NCI-H2196 treated with DMSO at 0.1 percent for 48 hours (cell line): ENCODE results near the gene SMIM35.
"Not testable (repeated sequence)": the region's sequence is repeated elsewhere in the genome, so short reads cannot be mapped to it uniquely, and the experiment has no call there.

Experiments used
- DNase-seq: peaks from one replicate; lab custom pipeline; 2025; ENCODE audit not compliant: unreplicated experiment; lab: John Stamatoyannopoulos, UW

SMIM35 gene

DNA sequence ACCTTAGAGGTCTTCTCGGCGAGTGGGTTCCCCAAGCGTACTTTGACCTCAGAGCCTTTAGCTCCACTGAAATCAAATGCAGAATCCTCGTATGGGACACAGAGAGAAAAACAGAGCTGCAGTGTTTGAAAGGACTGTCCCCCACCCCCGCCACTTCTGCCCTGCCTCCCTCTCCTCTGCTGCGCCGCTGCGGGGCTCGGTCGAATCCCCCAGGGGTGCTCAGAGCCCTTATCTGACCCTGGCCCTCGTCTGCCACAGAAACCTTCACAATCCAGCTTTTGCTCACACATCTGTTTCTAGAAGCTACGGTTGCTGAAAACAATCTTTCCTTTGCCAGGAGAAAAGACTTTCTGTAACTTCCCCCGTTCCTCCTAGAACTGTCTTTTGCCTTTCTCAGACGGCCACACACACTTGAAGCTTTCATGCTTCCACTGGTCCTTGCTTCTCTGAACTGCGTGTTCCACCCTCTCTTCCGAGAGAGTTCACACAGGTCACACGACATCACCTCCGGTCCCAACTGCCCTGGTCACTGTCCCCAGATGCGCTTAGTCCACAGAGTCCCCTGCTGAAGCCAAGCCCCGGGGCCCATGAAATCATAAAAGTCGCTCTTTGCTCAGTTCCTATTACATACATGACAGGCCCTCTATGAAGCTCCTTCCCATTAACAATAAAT, 3.7 kb downstream of the SMIM35 start:
- no peak for DNase-seq

DNA sequence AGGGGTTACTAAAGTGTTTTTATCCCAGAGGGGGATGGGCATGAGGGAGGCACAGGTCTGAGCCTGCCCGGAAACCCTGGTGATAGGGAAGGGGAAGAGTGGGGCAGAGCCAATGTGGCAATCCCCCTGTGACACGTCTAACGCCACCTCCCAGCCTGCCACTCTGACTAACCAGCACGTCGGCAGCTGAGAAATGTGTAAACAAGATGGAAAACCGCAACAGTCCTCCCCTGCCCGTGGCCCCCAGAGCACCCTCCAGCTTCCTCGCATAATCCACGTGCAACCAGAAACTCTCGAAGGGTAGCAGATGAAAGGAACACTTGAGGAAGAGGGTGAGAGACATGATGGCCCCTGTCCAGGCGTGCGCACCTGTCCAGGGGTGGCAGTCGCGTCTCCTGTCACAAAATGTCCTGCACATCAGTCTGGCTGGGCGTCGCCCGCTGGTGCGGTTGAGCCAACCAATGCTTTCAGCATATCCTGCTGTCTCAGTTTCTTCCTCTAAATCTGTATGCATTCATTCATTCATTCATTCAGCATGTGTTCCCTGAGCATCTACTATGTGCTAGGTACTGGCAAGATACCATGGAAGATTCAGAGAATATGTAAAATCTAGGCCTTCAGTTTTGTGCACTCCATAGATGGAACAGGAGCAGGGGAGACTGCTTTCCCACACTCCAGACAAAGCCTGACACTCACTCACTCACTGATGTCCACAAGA, 5.4 kb downstream of the SMIM35 start:
- no peak for DNase-seq

DNA sequence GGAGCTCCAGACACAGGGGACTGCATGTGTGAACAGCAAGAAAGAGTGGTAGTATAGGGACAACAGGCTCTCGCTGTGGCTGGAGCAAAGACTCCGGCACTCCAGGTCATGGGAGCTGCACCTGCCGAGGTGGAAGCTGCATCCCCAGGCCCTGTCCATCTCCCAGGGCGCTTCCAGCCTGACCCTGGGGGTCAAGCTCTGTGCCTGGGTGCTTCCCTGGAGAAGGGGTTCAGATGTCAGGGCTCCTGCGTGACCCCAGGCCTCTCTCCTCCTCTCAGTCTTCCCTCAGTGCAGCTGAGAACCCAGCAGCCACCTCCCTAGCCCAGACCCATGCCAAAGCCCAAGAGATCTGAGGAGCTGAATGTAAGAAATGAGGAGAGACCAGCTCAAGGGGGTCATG, 6.5 kb downstream of the SMIM35 start:
- no peak for DNase-seq

DNA sequence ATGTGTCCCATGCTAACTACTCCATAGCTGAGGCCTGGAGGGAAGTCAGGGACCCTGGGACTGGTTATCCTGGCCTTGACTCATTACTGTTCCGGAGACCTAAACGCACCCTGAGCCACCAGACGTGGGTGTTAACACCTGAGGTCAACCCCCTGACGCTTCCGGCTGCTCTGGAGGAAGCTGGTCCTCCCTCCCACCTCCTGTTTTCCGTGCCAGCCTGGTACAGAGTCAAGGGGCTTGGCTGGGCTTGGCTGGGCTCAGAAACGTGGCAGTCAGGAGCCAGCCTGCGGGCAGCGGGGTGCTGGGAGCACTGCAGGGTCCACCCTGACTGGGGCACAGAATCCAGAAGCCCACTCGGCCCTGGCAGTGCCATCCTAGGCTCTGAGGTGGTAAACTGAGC, 7.3 kb downstream of the SMIM35 start:
- no peak for DNase-seq

DNA sequence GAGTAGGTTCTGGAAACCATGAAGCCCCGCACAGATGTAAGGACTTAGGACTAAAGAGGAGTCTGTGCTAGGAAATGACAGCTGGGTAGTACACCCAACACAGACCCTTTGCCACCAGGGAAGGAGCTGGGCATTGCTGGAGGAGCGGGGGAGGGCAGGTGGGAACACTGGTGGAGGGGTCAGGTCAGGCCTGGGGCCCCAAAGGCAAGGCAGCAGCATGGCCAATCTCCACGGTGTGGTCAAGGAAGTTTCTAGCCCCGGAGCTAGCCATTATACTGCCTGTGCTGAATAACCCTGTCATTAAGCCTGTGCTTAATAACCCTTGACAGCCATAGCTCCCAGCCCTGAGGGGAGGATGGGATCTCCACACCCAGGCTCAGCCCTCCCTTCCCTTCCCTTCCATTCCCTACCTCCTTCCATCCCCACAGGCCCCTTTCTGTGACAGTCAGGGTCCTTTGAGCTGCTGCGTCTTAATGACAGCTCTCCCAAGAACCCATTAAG, 7.8 kb downstream of the SMIM35 start:
- DNase-seq = no peak

DNA sequence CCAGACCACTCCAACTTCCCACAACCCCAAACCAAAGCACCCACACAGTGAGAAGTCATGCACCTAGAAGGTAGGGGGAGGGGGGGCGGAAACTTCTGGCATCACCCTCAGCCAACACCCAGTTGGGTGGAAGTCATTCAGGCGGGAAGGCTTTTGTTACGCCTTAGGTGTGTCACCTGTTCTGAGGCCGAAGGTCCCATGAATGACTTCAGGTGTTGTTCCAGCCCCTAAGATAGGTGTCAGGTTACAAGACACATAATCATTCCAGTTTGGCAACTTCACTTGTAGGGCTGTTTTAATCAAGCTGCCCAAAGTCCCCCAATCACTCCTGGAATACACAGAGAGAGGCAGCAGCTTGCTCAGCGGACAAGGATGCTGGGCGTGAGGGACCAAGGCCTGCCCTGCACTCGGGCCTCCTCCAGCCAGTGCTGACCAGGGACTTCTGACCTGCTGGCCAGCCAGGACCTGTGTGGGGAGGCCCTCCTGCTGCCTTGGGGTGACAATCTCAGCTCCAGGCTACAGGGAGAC, 9.9 kb downstream of the SMIM35 start, which contains the start of gene TMPRSS4:
Gene TMPRSS4, plus strand, starts transcription at position 325 of the 528 bp plus-strand sequence. CDS start 225 bp downstream, outside the sequence.
- no peak for DNase-seq

DNA sequence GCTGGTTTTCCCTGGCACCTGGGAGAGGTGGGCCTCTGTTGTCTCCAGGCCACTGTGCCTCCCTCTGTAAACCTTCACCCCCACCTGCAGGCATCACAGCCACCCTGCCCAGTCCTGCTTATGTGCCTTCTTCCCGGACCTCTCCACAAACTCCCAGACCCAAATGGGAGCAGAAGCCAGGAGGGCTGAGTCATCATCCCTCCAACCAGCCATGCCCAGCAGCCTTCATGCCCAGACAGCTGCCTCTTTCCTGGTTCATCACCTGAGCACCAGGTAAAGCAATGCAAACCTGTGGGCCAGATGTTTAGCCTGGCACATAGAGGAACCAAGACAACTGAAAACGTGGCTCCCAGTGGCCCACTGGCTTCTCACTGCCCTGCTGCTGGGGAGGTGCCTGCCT, 12.0 kb downstream of the SMIM35 start:
- DNase-seq = no peak

DNA sequence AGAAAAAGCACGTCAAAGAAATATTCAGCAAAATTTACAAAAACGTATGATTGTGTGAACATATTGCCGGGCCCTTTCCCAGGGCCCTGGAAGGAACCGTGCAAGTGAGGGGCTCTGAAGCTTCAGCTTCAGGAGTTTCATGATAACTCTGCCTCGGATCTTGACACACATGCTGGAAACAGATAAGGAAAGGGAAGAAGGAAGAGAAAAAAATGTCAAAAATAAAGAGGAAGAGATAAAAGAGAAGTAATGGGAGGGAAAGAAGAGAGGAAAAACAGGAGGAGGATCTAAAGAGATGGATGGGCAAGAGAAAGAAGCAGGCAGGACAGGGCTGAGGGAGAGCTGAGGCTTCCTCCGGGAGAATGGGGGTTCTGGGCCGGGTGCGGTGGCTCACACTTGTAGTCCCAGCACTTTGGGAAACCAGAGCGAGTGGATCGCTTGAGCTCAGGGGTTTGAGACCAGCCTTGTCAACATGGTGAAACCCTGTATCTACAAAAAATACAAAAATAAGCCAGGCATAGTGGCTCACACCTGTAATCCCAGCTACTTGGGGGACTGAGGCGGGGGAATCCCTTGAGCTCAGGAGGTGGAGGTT, 12.6 kb downstream of the SMIM35 start:
- no peak for DNase-seq

DNA sequence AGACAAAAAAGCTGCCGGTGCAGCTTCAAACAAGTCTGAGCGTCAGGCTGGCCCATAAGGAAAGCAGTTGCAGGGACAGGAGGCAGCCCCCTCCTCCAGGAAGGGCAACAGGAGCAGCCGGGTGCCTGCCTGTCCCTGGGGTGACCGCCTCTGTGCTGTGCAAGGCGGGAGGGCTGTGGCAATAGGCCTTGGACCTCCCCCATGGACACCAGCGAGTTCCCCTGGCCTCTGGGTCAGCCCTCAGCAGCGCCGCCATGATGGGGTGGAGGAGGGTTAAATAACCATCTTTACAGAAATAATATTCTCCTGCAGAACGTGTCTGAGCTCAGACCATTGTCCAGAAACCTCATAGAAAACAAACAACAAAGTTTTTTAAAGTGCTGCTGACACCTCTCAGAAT, 13.2 kb downstream of the SMIM35 start:
- DNase-seq = no peak

DNA sequence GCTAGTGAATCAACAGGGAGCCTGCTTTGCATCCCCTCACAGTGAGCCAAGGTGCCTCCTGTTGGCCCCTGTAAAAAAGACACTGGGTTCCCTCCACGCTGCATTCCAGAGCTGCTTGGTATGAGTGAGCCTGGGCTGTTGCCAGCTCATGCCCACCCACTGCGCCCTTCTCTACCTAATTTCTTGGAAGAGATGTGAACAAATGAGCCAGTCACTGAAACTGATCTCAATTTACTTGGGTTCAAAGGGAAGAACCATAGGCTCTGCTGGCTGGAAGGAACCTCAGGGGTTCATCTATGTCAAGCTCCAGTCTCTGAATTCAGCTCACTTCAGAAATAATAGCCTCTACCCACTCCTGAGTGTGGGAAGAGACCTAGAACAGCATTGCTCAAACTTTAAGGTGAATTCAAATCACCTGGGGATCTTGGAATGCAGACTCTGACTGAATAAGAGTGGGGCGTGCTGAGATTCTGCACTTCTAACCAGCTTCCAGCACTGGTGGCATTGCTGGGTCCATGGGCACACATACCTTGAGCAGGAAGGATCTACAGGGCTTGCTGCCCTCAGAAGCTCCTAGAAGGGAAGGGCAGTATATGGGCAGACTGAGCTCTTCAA, 15.2 kb downstream of the SMIM35 start:
- no peak for DNase-seq

DNA sequence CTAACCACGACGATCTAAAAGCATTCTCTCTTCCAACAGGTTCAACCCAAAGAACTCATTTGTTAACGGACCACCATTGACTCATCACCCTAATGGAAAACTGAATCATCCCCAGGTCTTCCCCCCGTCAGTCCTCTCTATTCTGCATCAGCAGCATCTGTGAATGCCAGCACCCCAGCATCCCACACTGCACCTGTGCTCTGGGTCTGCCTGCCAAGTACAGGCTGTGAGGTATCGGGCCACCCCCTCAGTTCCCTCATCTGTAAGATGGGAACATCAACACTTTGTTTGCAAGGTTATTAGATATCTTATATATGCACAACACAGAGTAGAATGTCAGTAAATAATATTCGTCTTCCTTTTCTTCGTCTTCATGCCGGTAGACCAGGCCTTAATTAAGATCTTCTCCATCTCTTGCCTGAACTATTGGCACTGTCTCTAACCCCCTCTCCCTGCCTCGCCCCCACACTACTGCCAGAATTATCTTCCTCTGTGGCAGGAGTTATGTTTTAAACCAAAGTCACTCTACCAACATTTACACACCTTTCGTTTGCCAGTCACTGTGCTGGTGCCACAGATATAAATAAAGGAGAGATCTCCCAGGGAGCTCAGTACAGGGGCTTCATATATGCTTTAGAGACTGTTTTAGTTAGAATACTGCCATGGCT, 17.7 kb downstream of the SMIM35 start:
- DNase-seq = no peak

DNA sequence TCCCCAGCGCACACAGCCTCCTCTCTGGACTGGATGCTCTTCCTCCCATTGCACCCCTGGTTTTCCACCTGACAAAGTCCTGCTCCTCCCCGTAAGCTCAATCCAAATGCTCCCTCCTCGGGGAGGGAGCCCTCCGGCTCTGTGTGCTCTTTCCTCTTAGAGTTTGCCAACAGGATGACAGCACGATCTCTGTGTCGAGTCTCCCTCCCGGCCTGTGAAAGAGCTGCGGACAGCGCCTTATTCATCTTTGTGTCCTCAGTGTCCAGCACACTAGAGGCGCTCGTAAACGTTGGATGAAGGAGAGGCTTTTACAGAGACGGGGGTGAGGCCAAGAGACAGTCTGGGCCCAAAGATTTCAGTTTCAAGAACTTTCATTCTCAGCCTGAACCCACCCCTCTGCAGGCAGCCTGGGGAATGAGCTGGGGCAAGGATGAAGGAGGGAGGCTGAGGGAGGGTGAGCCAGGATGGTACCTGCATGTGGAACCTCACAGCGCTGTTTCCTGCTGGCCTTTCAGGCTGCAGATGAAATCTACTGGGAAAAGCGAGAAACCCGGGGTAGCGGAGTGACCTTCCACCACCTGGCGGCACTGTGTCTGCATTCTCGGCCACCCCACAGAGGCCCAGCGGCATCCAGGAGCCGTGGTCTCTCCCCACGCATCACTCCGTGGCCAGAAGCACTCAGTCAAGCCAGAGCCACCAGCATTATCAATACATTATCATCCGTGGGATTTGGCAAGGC, 18.4 kb downstream of the SMIM35 start:
- DNase-seq = no peak

DNA sequence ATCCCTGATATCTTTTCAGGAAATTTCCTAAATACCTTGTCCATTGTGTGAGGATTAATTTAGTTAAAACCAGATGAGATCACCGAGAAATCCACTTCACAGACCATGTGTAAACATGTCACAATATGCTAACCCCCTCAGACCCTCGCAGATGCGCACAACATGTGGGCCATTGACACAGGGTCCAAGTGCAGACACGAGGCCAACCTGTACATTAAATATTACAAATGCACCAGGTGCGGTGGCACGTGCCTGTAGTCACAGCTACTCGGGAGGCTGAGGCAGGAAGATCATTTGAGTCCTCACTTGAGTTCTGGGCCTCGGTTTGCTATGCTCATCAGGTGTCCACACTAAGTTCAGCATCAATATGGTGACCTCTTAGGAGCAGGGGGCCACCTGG, 19.8 kb downstream of the SMIM35 start:
- no peak for DNase-seq

DNA sequence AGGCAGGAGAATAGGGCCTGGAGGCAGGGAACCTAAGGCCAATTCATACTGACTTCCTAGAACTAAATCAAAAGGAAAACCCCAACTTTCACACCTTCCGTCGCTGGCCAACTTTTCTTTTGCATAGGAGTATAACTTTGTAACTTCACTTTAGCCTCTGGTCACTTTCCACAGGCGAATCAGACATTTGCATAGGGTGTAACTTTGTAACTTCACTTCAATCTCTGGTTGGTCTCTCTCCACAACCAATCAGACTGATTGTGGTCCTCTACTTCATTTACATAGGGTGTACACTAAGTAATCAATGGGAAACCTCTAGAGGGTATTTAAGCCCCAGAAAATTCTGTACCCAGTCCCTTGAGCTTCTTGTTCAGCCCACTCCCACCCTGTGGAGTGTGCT, 21.4 kb downstream of the SMIM35 start:
- no peak for DNase-seq

DNA sequence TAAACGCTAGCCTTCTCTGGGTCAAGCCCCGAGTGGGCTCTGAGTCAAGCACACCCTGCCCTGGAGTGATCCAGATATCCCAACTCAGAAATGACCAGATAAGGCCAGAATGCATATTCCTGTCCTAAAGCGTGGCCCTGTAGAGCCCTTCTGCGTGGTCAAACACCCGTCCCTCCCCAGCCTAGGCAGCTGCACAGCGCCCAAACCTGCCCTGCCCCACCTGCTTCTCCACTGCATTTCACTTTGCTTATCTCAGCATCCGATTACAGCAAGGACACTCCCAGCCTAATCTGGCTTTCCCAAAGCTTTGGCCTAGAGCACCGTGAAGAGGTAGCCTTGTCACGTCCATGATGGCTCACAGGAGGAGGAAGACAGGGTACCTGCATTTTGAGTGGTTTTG, 21.8 kb downstream of the SMIM35 start:
- no peak for DNase-seq

DNA sequence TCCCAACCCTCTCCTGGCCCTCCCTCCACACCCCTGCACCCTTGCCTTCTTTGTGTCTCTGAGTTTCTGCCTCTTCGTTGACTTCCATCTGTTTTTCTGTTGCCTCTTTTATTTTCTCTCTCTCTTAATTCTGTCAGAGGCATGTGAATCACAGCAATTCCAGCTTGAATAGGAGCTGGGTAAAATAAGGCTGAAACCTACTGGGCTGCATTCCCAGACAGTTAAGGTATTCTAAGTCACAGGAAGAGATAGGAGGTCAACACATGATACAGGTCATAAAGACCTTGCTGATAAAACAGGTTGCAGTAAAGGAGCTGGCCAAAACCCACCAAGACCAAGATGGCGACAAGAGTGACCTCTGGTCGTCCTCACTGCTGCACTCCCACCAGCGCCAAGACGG, 24.1 kb downstream of the SMIM35 start:
- not testable (repeated sequence) for DNase-seq

DNA sequence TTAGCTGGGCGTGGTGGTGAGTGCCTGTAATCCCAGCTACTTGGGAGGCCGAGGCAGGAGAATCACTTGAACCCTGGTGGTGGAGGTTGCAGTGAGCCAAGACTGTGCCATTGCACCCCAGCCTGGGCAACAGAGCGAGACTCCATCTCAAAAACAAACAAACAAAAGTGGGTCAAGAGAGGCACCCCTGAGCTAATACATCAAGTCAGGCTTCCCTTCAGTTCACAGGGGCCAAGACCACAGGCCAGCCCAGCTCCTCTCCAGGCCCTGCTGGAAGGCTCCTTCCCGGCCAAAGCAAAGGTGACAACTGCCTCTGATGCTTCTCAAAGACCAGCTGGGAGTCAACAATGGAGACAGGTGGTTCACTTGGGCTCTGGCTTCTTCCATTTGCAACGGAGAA, 24.6 kb downstream of the SMIM35 start:
- not testable (repeated sequence) for DNase-seq

DNA sequence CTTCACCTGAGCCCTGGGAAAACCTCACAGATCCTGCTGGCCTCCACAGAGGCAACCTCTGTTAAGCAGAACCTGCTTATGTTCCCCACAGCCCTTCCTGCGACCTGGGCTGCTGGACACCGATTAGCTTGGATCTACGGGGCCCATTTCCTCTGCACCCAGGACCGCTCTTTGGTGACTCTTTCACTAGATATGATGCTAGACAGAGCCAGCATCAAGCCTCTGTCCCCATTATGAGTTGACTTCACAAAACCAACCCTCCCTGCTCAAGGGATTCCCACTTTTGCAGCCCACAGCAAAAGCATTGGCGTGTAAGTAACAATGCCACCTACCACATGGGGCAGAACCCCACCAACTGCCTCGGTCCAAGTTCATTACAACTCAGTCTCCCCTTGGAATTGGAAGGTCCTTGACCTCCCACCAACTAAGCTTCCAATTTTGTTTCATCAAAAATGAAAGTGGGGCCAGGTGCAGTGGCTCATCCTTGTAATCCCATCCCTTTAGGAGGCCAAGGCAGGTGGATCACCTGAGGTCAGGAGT, 25.1 kb downstream of the SMIM35 start:
- no peak for DNase-seq

DNA sequence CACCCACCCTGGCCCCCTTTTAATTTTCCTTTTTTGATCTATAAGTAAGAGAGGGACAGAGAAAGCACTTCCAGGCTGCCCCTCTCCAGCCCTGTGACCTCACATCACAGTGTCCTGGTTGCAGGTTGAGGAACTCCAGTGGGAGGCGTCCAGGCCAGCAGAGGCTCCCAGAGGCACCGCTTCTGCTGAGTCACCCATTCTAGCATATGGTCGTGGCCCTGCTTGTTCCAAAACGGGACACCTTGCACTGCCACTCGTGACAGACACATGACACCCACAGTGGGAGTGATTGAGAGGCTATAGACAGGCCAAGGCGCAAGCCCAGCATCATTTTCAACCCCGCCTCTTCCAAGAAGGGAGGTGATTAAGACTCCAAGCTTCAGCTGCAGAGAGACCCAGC, 25.9 kb downstream of the SMIM35 start:
- DNase-seq = no peak

DNA sequence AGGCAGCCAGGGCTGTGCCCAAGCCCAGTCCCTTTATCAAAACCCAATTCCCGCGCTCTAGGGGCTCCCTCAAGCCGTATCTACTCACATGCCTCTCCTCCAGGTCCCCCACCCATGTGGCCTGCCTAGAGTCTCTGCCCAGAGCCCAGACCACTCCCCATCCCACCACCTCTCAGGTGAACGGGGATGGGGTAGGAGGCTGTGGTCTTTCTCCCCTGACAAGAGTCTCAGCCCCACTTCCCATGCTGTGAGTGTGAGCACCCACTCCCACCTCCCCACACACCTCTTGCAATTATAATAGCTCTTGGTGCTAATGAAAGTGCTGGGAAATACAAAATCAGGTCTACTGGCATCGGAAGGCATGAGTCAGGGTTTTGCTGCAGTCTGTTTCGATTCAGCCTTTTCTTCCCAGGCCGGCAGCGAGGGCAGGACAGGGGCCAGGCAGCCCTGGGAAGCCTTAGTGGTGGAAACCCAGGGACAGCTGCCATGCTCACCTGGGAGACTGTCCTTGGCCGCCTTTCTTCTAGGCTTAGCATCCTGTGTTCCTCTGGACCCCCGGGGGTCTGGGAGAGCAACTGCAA, 26.6 kb downstream of the SMIM35 start:
- no peak for DNase-seq
